ENCODE measurements around the gene TRAPPC10. TPM values are rescaled to one million over a fixed set of nuclear protein-coding genes. Genes with fewer than 3 reads are reported as not detected.

The TRAPPC10 gene
- total and polyA plus RNA-seq, 9 of the 15 experiments (the other 6 are each of a cell fraction or from before 2014, with no cell fraction given) = 1.1 to 33.8 (median 24.3) TPM

DNA sequence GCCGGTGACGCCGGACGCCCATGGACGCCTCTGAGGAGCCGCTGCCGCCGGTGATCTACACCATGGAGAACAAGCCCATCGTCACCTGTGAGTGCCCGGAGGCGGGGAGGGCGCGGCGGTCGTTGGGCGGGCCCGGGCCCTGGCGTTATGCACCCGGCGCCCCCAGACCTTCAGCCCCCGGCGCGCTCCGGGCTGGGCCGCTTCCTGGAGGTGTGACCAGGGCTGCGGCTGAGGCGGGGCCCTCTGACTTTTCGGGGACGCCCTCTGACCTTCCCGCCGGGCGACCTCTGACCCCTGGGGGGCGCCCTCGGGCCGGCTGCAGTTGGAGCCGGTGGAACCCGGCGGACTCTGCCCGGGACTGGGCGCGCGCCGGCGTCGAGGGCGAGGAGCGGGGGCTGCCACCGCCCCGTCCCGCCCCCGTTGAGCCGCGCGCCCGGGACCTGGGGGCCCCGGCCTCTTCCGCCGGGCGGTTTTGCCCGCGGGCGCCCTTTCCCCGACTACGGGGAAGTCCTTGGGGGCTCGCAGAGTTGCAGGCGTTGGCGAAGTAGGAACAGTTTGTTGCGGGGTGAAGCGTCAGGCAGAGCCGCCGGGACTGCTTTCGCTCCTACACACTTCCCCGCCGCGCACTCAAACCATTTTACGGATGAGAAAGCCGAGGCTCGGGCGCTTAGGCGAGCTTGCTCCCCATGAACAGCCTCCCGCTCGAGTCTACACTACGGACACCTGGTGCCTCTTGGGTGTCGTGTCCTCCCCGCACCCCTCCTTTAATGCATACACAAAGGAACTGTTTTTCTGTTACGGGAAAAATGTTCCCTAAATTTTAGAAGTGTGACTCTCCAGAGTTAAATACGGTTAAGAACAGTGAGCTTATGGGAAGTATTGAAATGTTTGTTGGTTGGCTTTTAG lies 618 bp downstream of the TRAPPC10 start (continued):
- TF ChIP-seq KAT7 (CRISPR knock-in tag; IDR thresholded peaks at IDR 0.05; ENCODE audit: borderline replicate concordance) (no peak; the same call in 1 of the 2 replicates), POLR2A (conservative IDR thresholded peaks at IDR 0.05) (no peak), ARID1B (IDR thresholded peaks at IDR 0.05) (no peak), ZNF124 (CRISPR knock-in tag; IDR thresholded peaks at IDR 0.05) (no peak), ZNF408 (CRISPR knock-in tag; IDR thresholded peaks at IDR 0.05; ENCODE audit: low read depth) (no peak), MEF2D (tag; conservative IDR thresholded peaks at IDR 0.05; ENCODE audit: low read depth) (no peak), RNF2 (IDR thresholded peaks at IDR 0.05) (no peak), BACH1 (tag; IDR thresholded peaks at IDR 0.05) (no peak), ARID2 (IDR thresholded peaks at IDR 0.05) (no peak), ZKSCAN1 (IDR thresholded peaks at IDR 0.05; ENCODE audit: low read depth, low read length) (no peak)
- TF ChIP-seq, protein P1, sequence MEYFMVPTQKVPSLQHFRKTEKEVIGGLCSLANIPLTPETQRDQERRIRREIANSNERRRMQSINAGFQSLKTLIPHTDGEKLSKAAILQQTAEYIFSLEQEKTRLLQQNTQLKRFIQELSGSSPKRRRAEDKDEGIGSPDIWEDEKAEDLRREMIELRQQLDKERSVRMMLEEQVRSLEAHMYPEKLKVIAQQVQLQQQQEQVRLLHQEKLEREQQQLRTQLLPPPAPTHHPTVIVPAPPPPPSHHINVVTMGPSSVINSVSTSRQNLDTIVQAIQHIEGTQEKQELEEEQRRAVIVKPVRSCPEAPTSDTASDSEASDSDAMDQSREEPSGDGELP (CRISPR knock-in tag; IDR thresholded peaks at IDR 0.05; ENCODE audit: borderline replicate concordance) = peak; percentile 77
- TF ChIP-seq, protein P2, sequence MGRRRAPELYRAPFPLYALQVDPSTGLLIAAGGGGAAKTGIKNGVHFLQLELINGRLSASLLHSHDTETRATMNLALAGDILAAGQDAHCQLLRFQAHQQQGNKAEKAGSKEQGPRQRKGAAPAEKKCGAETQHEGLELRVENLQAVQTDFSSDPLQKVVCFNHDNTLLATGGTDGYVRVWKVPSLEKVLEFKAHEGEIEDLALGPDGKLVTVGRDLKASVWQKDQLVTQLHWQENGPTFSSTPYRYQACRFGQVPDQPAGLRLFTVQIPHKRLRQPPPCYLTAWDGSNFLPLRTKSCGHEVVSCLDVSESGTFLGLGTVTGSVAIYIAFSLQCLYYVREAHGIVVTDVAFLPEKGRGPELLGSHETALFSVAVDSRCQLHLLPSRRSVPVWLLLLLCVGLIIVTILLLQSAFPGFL (CRISPR knock-in tag; IDR thresholded peaks at IDR 0.05) = 0 out of 2 replicates have a peak, but pooled peaks have one; percentile 89
- TF ChIP-seq, protein P3, sequence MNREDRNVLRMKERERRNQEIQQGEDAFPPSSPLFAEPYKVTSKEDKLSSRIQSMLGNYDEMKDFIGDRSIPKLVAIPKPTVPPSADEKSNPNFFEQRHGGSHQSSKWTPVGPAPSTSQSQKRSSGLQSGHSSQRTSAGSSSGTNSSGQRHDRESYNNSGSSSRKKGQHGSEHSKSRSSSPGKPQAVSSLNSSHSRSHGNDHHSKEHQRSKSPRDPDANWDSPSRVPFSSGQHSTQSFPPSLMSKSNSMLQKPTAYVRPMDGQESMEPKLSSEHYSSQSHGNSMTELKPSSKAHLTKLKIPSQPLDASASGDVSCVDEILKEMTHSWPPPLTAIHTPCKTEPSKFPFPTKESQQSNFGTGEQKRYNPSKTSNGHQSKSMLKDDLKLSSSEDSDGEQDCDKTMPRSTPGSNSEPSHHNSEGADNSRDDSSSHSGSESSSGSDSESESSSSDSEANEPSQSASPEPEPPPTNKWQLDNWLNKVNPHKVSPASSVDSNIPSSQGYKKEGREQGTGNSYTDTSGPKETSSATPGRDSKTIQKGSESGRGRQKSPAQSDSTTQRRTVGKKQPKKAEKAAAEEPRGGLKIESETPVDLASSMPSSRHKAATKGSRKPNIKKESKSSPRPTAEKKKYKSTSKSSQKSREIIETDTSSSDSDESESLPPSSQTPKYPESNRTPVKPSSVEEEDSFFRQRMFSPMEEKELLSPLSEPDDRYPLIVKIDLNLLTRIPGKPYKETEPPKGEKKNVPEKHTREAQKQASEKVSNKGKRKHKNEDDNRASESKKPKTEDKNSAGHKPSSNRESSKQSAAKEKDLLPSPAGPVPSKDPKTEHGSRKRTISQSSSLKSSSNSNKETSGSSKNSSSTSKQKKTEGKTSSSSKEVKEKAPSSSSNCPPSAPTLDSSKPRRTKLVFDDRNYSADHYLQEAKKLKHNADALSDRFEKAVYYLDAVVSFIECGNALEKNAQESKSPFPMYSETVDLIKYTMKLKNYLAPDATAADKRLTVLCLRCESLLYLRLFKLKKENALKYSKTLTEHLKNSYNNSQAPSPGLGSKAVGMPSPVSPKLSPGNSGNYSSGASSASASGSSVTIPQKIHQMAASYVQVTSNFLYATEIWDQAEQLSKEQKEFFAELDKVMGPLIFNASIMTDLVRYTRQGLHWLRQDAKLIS (CRISPR knock-in tag; IDR thresholded peaks at IDR 0.05) = no peak
- TF ChIP-seq, protein P4, sequence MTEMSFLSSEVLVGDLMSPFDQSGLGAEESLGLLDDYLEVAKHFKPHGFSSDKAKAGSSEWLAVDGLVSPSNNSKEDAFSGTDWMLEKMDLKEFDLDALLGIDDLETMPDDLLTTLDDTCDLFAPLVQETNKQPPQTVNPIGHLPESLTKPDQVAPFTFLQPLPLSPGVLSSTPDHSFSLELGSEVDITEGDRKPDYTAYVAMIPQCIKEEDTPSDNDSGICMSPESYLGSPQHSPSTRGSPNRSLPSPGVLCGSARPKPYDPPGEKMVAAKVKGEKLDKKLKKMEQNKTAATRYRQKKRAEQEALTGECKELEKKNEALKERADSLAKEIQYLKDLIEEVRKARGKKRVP (CRISPR knock-in tag; IDR thresholded peaks at IDR 0.05) = no peak
- TF ChIP-seq, protein P5, sequence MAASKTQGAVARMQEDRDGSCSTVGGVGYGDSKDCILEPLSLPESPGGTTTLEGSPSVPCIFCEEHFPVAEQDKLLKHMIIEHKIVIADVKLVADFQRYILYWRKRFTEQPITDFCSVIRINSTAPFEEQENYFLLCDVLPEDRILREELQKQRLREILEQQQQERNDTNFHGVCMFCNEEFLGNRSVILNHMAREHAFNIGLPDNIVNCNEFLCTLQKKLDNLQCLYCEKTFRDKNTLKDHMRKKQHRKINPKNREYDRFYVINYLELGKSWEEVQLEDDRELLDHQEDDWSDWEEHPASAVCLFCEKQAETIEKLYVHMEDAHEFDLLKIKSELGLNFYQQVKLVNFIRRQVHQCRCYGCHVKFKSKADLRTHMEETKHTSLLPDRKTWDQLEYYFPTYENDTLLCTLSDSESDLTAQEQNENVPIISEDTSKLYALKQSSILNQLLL (CRISPR knock-in tag; IDR thresholded peaks at IDR 0.05; ENCODE audit: borderline replicate concordance) = no peak
- TF ChIP-seq, protein P6, sequence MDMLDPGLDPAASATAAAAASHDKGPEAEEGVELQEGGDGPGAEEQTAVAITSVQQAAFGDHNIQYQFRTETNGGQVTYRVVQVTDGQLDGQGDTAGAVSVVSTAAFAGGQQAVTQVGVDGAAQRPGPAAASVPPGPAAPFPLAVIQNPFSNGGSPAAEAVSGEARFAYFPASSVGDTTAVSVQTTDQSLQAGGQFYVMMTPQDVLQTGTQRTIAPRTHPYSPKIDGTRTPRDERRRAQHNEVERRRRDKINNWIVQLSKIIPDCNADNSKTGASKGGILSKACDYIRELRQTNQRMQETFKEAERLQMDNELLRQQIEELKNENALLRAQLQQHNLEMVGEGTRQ (CRISPR knock-in tag; IDR thresholded peaks at IDR 0.05) = no peak
- TF ChIP-seq, protein P7, sequence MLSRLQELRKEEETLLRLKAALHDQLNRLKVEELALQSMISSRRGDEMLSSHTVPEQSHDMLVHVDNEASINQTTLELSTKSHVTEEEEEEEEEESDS (CRISPR knock-in tag; IDR thresholded peaks at IDR 0.05) = no peak

Data from K562 (cell line).